Coronary artery (tissue), 2 donors: ENCODE measurements around the gene SP5.

Source experiments
- DNase-seq: peaks from one replicate; pipeline ENCODE4 v3.0.0-alpha.2; 2017; ENCODE audit warnings: low spot score
- H3K27ac ChIP-seq, 2 donors: fragments of 200-600 bp; sonication (generic); one replicate each; pipeline ENCODE4 v1.5.1; 2016 to 2019
- H3K4me3 ChIP-seq: fragments of 200-600 bp; sonication (generic); 2 replicates; pipeline ENCODE4 v1.5.1; 2016; ENCODE audit warnings: mild to moderate bottlenecking, moderate library complexity
- TF ChIP-seq, protein P1 (sequence below): fragments of 200-600 bp; sonication (generic); IDR thresholded peaks from one replicate; pipeline ENCODE4 v1.5.1; 2019; ENCODE audit warnings: antibody characterized with exemption

The SP5 gene

DNA sequence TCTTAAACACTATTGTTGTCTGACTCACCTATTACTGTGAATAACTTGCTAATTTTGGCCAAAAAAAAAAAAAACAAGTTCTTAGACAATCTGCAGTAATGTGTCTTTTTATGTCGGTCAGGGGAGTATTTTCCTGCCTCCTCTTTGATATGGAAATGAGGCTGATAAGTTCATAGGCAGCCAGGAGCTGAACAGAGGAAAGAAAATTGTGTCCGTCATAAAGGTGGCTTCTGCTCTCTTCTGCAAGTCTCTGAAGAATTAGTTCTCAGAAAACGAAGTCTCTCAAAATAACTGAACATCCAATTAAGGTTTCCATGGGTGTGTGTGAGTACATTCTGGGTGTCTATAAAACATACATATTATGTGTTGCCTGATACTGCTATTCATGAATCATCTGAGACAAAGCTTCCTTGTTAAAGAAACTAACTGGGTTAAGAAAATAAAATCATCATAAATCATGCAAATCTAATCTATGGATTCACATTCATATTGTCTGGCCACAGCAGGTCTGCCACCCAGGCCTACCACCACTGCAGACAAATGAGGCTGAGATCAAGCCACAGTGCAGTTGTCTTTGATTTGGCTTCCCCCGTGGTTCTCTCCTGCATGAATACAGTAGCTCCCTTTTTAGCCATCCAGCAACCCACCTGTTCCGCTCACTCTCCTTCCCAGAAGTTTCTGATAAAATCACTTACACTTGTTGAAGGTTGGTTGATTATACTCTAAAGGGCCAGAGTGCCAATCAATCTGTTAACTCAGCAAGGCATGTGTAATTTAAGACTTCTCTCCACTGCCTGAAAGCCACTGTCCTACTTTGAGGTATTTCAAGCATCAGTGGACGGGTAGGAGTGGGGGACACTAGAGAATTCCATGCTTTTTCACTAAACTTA lies 19.4 kb upstream of the SP5 start:
- Histone ChIP-seq H3K4me3 (no peak overlapping the region), H3K27ac (no peak overlapping the region)
- DNase-seq, result no peak
- TF ChIP-seq, protein P1, sequence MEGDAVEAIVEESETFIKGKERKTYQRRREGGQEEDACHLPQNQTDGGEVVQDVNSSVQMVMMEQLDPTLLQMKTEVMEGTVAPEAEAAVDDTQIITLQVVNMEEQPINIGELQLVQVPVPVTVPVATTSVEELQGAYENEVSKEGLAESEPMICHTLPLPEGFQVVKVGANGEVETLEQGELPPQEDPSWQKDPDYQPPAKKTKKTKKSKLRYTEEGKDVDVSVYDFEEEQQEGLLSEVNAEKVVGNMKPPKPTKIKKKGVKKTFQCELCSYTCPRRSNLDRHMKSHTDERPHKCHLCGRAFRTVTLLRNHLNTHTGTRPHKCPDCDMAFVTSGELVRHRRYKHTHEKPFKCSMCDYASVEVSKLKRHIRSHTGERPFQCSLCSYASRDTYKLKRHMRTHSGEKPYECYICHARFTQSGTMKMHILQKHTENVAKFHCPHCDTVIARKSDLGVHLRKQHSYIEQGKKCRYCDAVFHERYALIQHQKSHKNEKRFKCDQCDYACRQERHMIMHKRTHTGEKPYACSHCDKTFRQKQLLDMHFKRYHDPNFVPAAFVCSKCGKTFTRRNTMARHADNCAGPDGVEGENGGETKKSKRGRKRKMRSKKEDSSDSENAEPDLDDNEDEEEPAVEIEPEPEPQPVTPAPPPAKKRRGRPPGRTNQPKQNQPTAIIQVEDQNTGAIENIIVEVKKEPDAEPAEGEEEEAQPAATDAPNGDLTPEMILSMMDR, result no peak

DNA sequence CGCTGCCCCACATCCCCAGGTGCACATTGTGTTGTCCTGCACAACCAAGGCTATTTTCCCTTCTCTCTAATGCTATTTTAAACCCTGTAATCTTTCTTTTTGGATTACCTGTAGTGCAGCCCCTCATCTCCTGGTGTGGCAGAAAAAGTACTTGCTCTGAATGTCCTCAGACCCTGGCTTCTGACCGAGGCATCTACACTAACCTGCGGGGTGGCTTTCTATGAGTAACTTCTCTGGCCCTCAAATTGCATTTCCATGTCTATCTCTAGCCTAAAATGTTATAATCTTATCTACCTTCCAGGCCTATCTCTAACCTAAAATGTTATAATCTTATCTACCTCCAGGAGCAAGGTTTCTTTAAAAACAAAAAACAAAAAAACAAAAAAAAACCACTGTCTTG lies 18.2 kb upstream of the SP5 start:
- Histone ChIP-seq H3K27ac (no peak overlapping the region), H3K4me3 (no peak overlapping the region)
- no peak for DNase-seq
- TF ChIP-seq, protein P1, result no peak

DNA sequence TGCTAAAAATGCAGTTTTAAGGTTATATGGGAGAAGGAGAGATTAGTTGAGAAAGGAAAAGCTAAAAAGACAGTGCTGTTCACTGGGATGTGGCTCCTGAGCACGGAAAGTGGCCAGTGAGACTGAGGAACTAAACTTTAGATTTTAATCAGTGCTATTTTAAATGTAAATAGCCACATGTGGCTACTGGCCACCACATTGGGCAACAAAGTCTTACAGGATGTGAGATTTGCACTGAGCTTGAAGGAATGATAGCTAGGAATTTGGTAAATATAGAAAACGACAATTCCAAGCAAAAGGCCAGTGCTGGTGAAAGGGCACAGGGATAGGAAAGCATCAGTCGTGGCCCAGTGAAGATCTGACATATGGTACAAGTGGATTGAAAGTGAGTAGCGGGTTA lies 14.1 kb upstream of the SP5 start:
- Histone ChIP-seq H3K4me3 (no peak overlapping the region), H3K27ac (no peak overlapping the region)
- TF ChIP-seq, protein P1, result no peak
- DNase-seq, result no peak

DNA sequence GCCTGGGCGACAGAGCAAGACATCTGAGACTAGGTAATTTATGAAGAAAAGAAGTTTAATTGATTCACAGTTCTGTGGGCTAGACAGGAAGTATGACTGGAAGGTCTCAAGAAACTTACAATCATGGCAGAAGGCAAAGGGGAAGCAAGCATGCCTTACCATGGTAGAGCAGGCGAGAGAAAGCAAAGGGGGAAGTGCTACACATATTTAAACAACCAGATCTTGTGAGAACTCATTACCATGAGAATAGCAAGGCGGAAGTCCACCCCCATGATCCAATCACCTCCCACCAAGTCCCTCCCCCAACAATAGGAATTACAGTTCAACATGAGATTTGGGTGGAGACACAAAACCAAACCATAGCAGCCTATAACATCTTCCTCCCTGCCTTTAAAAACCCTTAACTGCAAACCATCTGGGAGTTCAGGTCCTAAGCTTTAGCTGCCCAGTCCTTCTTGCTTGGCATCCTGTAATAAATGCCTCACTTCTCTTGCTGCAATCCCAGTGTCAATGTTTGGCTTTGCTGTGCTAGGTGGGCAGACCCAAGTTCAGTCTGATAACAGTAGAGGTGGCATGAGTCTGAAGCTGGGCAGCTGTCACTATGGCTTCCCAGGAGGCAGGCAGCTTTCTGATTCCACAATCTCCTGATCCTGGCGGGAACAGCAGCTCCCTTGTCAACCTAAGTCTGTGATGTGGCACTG lies 11.2 kb upstream of the SP5 start:
- no peak overlapping the region for H3K27ac ChIP-seq
- TF ChIP-seq, protein P1, result no peak
- no peak overlapping the region for H3K4me3 ChIP-seq
- no peak for DNase-seq

DNA sequence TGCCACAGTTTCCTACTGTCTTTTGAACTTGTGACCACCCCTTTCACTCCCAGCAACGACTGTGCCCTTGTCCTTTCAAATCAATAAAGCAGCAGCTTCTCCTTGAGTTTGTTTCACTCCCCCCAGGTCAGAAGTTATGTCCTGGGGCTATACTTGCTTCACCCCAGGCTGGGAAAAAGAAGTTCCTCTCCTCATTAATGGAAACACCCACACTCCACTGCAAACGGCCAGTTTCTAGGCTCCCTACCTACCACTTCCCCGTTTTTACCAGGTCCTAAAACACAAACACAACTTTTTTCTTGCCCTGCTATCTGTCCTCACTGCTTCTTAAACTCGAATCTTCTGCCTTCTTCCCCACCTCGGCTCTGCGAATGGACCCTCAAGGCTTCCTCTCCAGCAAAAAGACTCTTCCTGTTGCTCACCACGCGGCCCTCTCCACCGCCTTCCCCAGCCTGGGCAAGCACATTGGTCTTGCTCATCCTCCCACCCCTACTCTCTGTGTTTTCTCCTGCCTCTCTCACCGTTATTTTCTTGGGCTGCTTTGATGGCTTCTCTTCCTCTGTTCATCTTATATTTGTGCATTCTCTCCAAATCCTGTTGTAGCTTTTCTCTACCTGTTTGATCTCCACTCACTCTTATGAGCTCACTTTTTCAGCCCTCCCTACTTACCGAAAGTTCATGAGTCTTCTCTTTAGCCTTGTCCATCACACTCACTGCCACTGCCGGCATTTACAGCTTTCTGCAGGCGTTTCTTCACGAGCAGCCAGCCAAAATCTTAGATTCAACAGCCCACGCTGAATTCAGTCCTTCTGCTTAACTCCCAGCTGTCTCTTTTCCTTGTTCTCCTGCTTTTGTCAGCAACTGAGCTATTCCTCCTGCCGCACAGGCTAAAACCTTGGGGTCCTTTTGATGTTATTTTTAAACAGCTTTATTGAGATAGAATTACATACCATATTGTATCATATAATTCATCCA lies 7.0 kb upstream of the SP5 start:
- no peak overlapping the region for H3K4me3 ChIP-seq
- TF ChIP-seq, protein P1, result no peak
- no peak for DNase-seq
- H3K27ac ChIP-seq, result no peak overlapping the region

DNA sequence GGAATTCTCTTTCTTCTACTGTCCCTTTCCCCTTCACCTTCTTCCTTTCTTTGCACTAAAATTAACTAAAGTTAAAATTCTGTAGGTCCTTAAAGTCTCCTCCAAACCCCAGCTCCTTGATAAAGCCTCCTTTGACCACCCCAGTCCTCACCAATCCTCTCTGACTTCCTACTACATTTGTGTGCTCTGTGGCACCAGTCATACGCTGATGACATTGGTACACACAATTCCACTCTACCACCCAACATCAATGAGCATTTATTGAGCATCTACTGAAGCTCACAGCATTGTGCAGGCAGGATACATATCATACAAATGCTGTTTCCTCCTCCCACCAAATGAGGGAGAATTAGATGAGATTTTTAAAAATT lies 4.5 kb upstream of the SP5 start:
- Histone ChIP-seq H3K4me3 (no peak overlapping the region), H3K27ac (no peak overlapping the region)
- no peak for DNase-seq
- TF ChIP-seq, protein P1, result no peak
